NCI-H187 (cell line): ENCODE measurements around the gene PLAGL1.

ENCODE experiments used
- DNase-seq, 2 experiments: peaks; one replicate each; lab custom pipeline; 2025; lab: John Stamatoyannopoulos, UW

PLAGL1 gene

GRCh38 chr6:144008846-144009245 lies 787 bp upstream of the PLAGL1 start:
- no peak for DNase-seq

GRCh38 chr6:144007478-144008119 lies 460 bp downstream of the PLAGL1 start:
- no peak for DNase-seq

GRCh38 chr6:144006736-144007477 lies 1.2 kb downstream of the PLAGL1 start:
- DNase-seq: no peak

DNA sequence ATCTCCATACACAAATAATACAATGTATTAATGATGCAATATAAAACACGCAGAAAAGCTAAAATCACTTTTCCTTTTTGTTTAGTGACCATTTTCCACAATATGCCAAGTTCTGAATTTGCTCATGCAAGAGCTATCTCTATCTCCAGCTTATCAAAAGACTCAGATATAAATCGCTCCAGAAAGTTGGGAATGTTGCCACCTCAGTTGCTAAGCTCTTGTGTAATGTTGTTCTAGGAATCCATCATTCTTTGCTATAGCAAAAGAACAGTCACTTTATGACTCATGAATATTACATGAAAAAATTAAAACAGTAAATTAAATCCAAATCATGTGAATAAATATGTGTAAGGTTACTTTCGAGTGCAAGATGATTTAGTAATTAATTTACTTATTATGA lies 8.7 kb downstream of the PLAGL1 start:
- no peak for DNase-seq

DNA sequence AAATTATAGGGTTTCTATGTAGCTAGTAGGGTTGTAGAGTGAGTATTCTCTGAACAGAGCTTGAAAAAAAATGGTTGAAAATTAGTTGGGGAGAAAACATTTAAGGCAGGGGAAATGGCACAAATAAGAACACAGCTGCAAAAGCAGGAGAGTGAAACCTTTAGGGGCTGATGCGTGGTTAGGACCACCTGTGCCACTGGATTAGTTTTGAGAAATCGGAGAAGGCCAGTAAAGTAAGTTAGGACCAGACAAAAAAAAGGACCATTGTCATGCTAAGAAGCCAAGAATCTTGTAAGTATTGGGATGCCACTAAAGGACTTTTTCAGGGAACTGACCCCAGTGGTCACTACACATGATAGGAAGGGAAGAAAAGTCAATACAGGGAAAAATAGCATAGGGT lies 9.4 kb downstream of the PLAGL1 start:
- no peak for DNase-seq

DNA sequence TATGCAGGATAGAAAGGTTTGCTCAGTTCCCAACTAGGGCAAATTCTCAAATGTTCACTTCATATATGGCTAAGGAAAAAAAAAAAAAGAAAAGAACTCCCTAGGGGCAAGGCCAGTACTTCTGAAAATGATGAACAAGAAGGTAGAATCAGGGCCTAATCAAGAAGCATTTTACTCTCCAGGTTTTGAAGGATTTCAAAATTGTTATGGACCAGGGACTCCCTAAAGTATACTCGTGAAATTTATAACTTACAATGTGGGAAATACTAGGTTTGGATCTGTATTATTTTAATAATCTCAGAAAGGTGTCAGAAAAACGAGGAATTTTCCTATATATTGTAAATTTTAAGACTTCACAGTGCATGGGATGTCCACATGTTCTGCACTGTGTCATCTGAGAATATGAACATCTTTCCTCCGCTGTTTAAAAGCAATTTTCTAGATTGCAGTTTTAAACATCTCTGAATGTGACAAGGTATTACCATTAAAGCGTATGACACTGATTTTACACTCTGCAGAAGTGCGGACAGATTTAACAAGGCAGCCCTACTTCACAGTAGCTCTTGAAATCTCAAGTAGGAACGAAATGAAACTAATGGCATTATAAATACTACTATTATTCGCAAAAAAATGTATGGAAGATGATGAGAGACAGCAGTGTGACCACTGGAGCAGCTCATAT lies 14.0 kb downstream of the PLAGL1 start:
- no peak for DNase-seq

DNA sequence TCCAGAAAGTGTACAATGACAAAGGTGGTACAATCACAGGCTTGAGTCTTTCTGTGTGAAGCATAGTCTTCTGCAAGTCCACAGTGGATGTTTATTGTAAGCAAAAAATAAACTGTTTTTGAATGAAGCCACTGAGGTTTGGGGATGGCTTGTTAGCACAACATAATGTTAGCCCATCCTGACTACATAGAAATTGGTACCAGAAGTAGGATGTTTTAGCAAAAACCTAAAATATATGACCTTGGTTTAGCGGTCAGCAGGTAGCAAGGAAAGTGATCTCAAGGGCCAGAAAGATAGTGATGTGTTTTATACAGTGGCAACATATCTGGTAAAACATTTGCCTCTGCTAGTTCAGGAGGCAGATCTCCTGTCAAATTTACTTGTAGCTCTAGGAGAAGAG lies 15.8 kb downstream of the PLAGL1 start:
- no peak for DNase-seq

DNA sequence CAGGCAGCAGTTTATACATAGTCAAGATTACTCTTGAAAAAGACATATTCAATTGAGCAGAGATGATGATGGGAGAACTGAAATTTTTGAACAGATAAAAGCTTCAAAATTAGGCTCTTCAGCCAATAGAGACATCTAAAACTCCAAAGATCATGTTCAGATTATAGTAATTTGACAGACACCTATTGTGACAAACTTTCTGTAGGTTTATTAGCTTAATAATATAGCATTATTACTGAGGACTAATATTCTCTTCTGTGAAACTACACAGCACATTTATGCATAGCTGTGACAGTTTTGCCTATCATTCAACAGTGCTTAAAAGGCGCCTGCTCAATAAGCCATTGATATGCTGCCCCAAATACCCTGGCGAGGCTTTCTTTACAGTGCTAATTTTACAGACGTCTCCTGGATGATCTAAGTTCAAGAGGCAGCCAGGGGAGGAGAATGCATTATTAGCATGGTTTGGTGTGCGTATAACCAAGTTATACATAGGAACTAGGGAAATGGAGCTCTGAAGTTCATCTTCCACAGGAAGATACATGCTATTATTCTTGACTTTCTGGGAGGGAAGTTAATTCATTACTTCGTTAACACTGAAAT lies 21.5 kb downstream of the PLAGL1 start:
- DNase-seq: no peak

DNA sequence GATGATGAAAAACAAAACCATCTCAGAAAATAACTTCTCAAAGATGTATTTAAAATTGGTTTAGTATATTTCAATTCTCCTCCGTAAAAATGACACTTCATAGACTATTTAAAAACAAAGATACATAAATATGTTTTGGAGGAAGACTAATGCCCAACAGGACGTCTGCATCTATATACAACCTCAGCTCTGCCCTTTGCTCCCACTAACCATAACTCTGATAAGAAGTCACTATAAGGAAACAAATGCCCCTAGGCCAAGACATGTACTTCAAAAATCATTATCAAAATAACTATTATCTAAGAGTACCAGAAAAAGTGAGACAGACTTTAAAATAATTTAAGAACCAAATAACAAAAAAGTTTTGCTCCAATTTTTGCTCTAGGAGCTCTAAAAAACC lies 23.4 kb downstream of the PLAGL1 start:
- DNase-seq: no peak

- DNase-seq: no peak
Observed at GRCh38 chr6:143982968-143983367, 25.1 kb downstream of the PLAGL1 start.

- DNase-seq: no peak
Observed at GRCh38 chr6:143980921-143981320, 27.1 kb downstream of the PLAGL1 start.

GRCh38 chr6:143976806-143977349 lies 31.2 kb downstream of the PLAGL1 start:
- no peak for DNase-seq

GRCh38 chr6:143974089-143974488 lies 34.0 kb downstream of the PLAGL1 start:
- no peak for DNase-seq

DNA sequence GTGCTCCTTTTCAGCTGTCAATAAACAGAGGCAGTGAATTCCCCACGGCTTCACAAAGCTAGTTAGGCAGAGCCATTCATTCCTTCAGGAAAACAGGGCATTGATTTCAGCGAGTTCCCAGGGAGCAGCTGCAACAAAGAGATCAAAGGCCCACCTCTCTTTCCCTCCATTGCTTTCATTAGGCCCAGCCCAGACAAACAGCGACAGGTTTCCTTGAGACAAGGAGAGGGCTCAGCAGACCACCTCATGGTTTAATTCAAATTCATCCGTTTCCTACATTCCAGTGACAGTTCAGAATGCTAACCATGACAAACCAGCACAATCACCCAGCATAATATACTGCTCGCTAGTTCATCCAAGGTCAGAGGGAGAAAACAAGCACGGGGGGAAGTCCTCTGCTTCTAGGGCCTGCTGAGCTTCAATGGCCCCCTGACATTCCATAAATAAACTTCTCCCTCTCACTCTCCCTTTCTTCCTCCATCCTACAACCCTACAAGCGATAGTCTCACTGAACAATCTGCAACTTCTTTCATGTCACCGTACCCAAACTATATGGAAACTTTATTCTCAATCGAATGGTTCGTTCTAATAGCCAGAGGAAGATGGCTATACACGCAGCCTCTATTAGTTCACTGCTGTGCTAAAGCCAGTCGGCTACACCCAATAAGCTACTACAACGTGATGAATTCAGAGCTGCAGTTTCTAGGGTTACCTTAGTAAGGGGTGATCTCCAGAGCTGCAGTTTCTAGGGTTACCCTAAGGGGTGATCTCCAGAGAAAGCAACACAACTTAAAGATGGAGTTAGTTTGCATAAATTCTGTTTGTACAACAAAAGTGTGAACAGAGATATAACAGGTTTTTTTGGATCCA lies 34.7 kb downstream of the PLAGL1 start:
- DNase-seq: no peak

DNA sequence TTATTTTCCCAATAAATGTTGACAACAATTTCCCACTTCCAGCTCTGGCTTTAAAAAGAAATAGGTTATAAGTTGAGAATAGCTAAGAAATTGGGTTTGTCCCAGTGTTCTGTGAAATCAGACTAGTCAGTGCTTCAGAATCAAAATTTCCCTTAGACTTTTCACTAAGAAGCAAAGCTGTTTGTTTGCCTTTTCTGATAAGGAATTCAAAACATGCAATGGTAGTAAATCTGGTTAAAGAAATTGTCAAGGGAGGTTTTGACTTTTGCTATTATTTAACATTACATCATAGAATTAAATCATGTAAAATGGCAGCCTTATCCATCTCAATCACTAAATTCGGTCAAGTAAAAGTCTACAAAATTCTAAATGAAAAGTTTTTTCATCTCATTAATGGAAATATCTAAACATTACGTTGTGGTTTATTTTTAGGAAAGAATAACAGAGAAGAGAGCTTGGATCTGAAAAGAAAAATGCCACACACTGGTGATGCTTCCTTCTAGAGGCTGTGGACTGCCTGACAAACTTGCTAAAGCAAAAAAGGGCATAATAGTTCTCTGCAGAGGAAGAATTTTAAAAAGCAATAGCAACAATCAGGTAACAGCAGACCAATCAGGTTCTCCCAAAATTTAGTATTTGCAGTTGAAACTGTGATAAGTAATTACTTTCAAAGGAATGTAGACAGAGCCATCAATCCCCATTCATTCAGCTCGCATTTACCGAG lies 36.4 kb downstream of the PLAGL1 start:
- DNase-seq: no peak

DNA sequence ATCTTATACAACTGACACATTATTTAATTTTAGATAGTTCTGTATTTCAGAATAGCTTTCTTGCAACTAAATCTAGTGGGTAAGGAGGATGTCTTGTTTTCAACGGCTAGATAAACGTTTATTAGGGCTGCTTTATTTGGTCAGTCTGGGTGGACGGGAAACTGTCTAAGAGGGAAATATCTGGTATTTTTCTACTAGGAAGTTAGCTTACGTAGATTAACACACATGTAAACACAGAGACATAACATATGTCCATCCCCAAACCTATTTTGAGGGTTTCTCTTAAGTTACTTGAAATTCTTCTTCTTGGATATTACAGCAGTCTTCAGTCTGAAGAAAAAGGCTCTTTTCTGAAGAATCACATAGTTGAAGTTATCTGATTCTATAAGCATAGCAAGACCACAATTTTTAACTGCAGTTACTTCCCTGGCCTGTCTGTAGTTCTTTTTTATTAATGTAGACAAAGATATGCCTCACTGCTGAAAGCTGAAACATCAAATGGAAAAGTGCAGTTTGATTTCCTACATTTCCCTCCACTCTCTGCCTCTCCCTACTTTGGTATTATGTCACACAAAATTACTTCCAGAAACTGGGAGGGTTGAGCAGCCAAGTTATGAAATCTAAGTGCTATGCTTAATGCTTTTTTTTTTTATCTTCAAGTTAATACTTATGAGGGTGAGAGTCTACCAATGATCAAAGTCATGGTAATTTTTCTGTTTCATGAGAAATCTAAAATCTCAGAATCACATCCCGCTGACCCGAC lies 37.4 kb downstream of the PLAGL1 start:
- no peak for DNase-seq

DNA sequence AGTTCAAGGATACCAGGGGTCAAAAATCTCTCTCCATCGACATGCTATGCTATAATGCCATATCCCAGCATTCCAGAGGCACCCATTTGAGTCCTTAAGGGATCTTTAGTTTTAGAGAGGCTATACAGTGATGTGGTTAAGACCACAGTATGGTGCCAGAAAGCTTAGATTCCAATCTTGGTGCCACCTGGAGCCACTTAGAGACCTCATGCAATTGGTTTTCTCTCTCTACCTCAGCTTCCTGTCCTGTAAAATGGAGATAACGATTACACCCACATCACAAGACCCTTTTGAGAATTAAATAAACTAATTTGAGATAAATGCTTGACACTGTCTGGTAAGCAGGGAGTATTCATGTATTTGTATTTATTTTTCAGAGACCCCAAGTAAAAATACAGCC lies 39.0 kb downstream of the PLAGL1 start:
- DNase-seq: no peak

- DNase-seq: no peak
Observed at GRCh38 chr6:143967706-143968376, 40.2 kb downstream of the PLAGL1 start.

DNA sequence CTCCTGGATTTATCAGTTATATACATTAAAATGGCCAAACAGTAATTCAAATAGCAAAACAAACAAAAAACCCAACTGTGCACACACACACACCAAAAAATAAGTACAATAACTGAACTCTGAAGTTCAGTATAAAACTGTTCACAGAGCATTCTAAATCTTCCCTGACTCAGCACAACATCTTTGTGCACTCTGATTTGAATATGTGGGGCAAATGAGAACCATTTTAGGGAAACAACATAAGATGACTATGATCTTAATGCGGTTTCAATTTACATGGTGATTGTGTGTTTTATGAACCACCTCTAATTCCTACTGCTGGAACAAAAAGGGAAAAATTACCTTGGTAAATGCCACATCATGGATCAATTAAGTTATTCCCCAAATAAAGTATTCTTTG lies 41.7 kb downstream of the PLAGL1 start:
- DNase-seq: no peak
